GM19328 (cell line): ENCODE measurements around the gene MOGAT2.
"Not testable (repeated sequence)": the region's sequence is repeated elsewhere in the genome, so short reads cannot be mapped to it uniquely, and the experiment has no call there.

Experiments used
- ATAC-seq: cut with Tn5 transposase; IDR thresholded peaks from one replicate; pipeline ENCODE4 v1.9.1; 2021; ENCODE audit warnings: mild to moderate bottlenecking, moderate library complexity; ENCODE audit not compliant: unreplicated experiment

Gene MOGAT2

GRCh38 chr11:75717608-75718418 is at the start of gene MOGAT2:
Gene MOGAT2 (plus strand): TSS chr11:75717838. CDS start chr11:75717889, 51 bp downstream.
- ATAC-seq, result no peak

DNA sequence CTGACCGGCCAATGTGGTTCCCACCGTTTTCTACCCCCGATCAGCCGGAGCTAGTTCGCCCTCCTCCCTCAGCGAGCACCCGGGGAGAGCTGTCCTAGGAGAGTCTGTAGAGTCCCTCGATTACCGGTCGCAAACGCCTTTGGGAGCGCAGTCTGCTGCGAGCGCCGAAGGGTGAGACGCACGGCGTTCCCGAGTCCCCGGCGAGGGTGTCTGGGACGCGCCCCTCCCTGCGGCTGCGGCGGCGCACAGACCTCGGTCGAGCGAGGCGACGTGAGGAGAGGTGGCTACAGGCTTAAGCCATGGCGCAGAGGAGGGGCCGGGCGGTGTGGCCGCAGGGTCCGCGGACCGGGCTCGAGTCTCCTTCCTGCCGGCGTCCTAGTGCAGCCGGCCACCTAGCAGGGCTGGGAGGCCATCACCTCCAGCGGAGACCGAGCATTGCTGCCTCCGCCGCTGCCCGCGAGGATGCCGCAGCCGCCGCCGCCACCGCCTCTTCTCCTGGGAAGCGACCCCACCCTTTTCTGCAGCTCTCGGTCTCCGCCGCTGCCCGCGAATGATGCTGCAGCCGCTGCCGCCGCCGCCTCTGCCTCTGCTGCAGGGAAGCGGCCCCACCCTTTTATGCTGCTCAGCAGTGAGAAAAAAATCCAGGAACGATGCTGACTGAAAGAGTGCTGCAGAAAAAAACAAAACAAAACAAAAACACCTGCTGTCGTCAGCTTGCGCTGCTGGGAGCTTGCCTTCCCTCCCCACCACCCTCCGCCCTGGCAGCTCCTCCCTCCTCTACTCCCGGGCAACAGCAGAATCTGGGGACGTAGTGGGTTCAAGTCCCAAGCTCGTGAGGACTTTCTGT is 49.0 kb upstream of the MOGAT2 start, which contains the start of gene MAP6:
TSS of gene MAP6 (minus strand) at position 588 of the 847 bp plus-strand sequence. CDS start 669 bp downstream, outside the sequence.
- no peak for ATAC-seq

GRCh38 chr11:75673977-75674582 is 43.6 kb upstream of the MOGAT2 start:
- no peak for ATAC-seq

DNA sequence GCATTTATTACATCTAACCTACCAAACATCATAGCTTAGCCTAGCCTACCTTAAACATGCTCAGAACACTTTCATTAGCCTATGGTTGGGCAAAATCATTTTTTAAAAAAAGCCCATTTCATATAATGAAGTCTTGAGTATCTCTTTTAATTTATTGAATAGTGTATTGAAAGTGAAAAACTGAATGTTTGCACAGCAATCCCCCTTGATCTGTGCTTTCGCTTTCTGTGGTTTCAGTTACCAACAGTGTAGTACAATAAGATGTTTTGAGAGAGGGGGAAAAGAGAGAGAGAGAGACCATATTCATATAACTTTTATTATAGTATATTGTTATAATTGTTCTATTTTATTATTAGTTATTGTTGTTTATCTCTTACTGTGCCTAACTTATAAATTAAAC is 40.4 kb upstream of the MOGAT2 start:
- ATAC-seq, result no peak

GRCh38 chr11:75677909-75678308 is 39.7 kb upstream of the MOGAT2 start:
- ATAC-seq, result no peak

DNA sequence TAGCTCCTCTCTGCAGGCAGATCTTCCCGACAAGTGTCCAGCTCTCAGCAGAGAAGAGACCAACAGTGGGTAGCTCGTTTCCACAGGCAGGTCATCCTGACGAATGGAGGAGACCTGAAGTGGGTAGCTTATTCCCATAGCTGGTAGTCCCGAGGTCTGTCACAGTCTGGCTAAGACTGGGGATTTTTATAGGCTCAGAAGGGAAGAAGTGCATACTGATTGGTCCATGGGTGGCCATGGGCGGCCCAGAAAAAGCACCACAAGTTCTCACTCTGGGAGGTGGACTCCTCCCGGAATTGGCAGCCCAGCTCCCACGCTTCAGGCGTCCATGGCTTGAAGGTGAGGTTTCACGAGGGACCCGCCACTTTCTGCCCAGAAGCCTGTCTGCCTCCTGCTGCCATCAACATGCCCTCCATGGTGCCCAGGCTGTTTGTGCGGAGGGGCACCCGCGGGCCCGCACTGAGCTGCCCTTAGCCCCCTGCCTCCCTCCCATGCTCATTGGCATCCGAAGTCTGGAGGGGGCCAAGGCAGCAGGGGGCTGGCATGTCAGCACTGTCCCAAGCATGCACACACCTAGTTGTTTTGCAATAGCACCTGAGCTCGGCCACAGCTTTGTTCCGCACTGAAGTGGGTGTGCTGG is 38.9 kb upstream of the MOGAT2 start:
- ATAC-seq, result no peak

DNA sequence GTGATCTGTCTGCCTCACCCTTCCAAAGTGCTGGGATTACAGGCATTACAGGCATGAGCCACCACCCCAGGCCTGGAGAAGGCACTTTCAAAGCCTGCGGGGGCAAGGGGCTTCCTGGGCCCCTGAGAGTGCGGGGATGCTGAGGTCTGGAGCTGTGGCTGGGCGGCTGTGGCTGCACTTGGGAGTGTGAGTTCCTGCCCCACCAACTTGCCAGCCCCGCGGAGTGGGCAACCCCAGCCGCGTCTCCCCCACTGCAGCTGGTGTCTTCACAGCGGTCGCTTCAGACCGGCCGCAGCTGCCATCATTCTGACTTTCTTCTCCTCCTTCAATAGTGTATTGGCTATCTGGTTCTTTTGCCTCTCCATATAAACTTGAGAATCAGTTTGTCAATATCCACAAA is 38.1 kb upstream of the MOGAT2 start:
- ATAC-seq, result no peak

DNA sequence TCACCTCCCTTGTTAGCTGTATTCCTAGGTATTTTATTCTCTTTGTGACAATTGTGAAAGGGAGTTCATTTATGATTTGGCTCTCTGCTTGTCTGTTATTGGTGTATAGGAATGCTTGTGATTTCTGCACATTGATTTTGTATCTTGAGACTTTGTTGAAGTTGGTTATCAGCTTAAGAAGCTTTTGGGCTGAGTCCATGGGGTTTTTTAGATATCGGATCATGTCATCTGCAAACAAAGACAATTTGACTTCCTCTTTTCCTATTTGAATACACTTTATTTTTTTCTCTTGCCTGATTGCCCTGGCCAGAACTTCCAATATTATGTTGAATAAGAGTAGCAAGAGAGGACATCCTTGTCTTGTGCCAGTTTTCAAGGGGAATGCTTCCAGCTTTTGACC is 33.8 kb upstream of the MOGAT2 start:
- ATAC-seq, result not testable (repeated sequence)

DNA sequence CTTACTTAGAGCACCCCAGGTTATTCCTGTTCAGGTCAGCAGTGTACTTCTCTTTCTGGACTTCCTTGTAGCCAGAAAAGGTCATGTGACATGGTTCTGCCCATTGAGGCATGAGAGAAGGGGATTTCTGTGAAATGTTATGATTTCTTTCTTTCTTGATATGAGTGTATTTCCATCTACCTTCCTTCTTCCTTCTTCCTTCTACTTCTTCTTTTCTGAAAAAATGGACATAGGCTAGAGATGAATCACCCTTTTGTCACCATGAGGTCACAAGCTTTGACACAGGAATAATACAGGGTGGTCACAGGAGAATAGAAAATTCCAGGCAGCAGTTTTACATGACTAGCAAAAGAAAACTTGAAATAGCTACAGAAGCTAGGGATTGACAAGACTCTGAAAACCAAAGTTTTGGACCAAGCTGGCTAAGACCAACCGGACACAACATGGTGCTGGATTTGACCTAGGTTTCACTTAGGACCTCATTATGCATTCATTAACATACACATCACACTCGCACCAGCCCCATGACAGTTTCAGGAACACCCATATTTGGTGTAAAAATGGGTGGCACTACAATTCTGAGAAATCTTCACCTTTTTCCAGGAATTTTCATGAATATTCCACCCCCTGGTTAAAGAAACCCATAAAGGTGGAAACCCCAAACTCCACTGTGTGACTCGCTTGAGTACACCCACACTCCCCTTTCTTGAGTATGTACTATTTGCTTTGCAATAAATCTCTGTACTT is 27.6 kb upstream of the MOGAT2 start:
- no peak for ATAC-seq

DNA sequence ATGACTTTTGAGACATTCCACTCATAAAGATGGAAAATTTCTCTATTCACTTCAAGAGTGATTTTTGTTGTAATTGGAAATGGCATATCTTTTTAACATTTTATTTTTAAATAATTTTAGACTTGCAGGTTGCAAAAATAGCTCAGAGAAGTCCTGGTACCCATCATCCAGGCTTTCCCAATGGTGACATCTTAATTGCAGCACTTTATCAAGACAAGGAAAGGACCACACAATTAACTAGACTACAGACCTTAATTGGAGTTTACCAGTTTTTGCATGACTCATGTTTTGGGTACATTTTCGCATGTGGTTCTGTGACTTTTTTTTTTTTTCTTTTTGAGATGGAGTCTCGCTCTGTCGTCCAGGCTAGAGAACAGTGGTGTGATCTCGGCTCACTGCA is 25.8 kb upstream of the MOGAT2 start:
- ATAC-seq, result no peak

DNA sequence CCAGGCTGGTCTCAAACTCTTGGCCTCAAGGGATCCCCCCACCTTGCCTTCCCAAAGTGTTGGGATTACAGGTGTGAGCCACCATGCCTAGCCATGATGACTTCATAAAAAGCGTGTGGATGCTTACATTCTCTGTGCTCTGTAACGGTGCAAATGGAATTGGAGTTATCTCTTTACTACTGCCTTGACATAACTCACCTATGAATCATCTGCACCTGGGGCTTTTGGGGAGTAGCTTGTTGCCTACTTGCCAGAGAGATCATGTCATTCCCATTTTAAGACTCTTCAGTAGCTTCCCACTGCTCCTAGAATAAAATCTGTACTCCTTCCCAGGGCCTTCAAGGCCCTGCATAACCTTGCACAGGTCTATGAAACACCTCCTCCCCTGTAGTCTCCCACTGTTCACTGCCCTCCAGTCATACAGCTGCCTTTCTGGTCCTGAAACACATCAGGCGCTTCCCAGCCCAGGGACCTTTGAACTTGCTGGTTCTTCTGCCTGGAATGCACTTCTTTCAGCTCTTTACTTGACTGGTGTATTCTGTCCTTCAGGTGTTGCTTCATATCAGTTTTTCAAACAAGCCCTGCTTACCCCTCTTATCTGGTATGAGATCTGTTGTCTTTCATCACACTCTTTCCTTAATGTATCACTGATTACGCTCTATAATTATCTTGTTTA is 19.6 kb upstream of the MOGAT2 start:
- ATAC-seq, result no peak

GRCh38 chr11:75700940-75701339 is 16.7 kb upstream of the MOGAT2 start:
- no peak for ATAC-seq

GRCh38 chr11:75703695-75704237 is 13.9 kb upstream of the MOGAT2 start:
- no peak for ATAC-seq

DNA sequence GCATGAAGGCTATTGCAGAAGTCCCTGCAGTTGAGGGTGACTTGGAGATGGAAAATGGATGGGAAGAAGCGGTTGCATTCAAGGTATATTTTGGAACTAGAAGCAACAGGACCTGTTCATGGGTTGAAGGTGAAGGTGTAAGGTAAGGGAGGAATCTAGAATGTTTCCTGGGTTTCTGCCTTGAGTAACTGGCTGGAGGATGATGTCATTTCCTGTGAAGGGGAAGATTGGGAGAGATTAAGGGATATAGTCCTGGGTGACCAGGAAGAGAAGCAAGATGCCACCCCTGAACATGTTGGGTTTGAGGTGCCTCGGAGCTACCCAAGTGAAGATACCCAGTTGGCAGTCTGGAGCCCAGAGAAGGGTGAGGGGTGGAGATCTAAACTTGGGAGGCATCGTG is 12.1 kb upstream of the MOGAT2 start:
- ATAC-seq, result no peak

GRCh38 chr11:75706260-75706729 is 11.3 kb upstream of the MOGAT2 start:
- ATAC-seq, result no peak

GRCh38 chr11:75714211-75714610 is 3.4 kb upstream of the MOGAT2 start:
- ATAC-seq, result no peak

DNA sequence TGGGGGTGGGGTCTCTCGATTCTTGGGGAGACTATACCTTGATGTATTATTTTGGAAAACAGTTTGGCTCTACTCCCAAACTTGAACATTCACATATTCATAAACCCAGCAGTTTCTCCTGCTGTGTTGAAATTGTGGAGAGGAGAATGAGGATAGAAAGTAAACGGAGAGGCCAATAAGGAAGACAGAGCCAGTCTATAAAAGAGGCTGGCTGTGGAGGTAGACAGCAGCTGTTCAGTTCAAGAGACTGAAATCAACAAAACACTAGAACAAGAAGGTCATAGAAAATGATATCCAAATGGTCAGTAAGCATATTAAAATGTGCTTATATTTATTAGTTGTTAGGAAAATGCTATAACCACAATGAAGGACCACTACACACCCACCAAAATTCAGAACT is 1.9 kb upstream of the MOGAT2 start:
- no peak for ATAC-seq

- no peak for ATAC-seq
These were observed 979 bp upstream of the MOGAT2 start for GRCh38 chr11:75716659-75717058.
